K562 (cell line): ENCODE measurements around the gene KIF26B. TPM values are rescaled to one million over a fixed set of nuclear protein-coding genes. Genes with fewer than 3 reads are reported as not detected.

Experiments used
- BCL6 ChIP-seq: fragments of 250-450 bp; sonication (Bioruptor Pico); IDR thresholded peaks from 2 replicates; pipeline ENCODE4 v1.4.0; 2020
- E2F6 ChIP-seq, 2 experiments: IDR thresholded peaks; 2 replicates each; pipeline ENCODE4 v1.6.1; 2011; ENCODE audit warnings: borderline replicate concordance in 1 of 2, control low read depth in 1 of 2, low read depth in 1 of 2, low read length in 1 of 2, mild to moderate bottlenecking in 1 of 2, mixed read lengths in 1 of 2, moderate library complexity in 1 of 2; ENCODE audit not compliant: insufficient read depth in 1 of 2, insufficient read length in 1 of 2, poor library complexity in 1 of 2, severe bottlenecking in 1 of 2; ENCODE audit errors: extremely low read depth in 1 of 2
- HINFP ChIP-seq: fragments of 450-650 bp; conservative IDR thresholded peaks from 2 replicates; pipeline ENCODE4 v1.6.1; 2016; ENCODE audit warnings: missing genetic modification characterization, low read depth, mild to moderate bottlenecking, control low read depth, missing compliant biosample characterization
- HNRNPUL1 ChIP-seq: fragments of 200-400 bp; formaldehyde crosslinking; IDR thresholded peaks from 2 replicates; pipeline ENCODE4 v1.6.1; 2017; ENCODE audit warnings: low read length
- NFIC ChIP-seq: fragments of 450-650 bp; IDR thresholded peaks from 2 replicates; pipeline ENCODE4 v1.6.1; 2017; ENCODE audit warnings: mild to moderate bottlenecking, inconsistent platforms
- NRF1 ChIP-seq, 2 experiments: fragments of 450-650 bp; IDR thresholded peaks in 1 of 2; conservative IDR thresholded peaks in 1 of 2; 2 replicates each; pipeline ENCODE4 v1.6.1; 2014; ENCODE audit warnings: mild to moderate bottlenecking in 2 of 2
- RERE ChIP-seq: sonication (generic); formaldehyde crosslinking; IDR thresholded peaks from 2 replicates; pipeline ENCODE4 v1.8.0; 2023; ENCODE audit warnings: missing genetic modification reagents, mild to moderate bottlenecking, borderline replicate concordance
- SNRNP70 ChIP-seq: fragments of 200-400 bp; formaldehyde crosslinking; optimal IDR thresholded peaks from 2 replicates; pipeline ENCODE3; 2017; ENCODE audit warnings: low read depth, low read length
- ZC3H11A ChIP-seq: IDR thresholded peaks from 2 replicates; pipeline ENCODE4 v1.6.1; 2012; ENCODE audit warnings: low read depth, low read length, improper control_type of control experiment
- ZNF445 ChIP-seq: fragments of 250-450 bp; sonication (Bioruptor Pico); IDR thresholded peaks from 2 replicates; pipeline ENCODE4 v1.4.0; 2020; ENCODE audit warnings: low read depth, mild to moderate bottlenecking, moderate library complexity
- ZNF609 ChIP-seq: sonication (generic); formaldehyde crosslinking; IDR thresholded peaks from 2 replicates; pipeline ENCODE4 v1.8.1; 2023; ENCODE audit warnings: missing genetic modification reagents, mild to moderate bottlenecking, borderline replicate concordance
- polyA plus RNA-seq, 8 experiments: library from polyadenylated mRNA; depleted of rRNA in 4 of 8; stranded (reverse) in 5 of 8; unstranded in 3 of 8; fragments of >200 nt; fragmentation: Nextera tagmentation in 2 of 8; fragmentation: Illumina TruSeq in 1 of 8; extraction: Ambion mirVana in 2 of 8; extraction: Trizol in 1 of 8; gene quantifications; 2 replicates each; pipeline versions ENCODE4 v1.2.1 to v1.2.3, GENCODE V29; 2011 to 2014; ENCODE audit warnings: inconsistent platforms in 1 of 8, missing spikeins in 1 of 8
- total RNA-seq, 7 experiments: library from RNA; depleted of rRNA in 6 of 7; stranded (reverse); fragments of >200 nt in 6 of 7; fragmentation: Illumina TruSeq in 2 of 7; extraction: Trizol in 2 of 7; gene quantifications; 2 replicates each; pipeline versions ENCODE4 v1.2.1 to v1.2.3, GENCODE V29; 2011 to 2021; ENCODE audit warnings: low replicate concordance in 1 of 7

The KIF26B gene
- total and polyA plus RNA-seq, 9 of the 15 experiments (the other 6 are each of a cell fraction or from before 2014, with no cell fraction given): 0.02 to 0.08 (median 0.03) TPM; not detected in 6

- TF ChIP-seq E2F6 (IDR thresholded peaks at IDR 0.05; ENCODE audit: borderline replicate concordance in 1 of 2, extremely low read depth in 1 of 2, insufficient read depth in 1 of 2, insufficient read length in 1 of 2, low read depth in 1 of 2, low read length in 1 of 2, poor library complexity in 1 of 2, severe bottlenecking in 1 of 2) (peak; percentile 51 to 84), NFIC (peak; percentile 6; the same call in 1 of the 2 replicates), BCL6 (CRISPR knock-in tag) (no peak), ZNF445 (CRISPR knock-in tag) (no peak), RERE (CRISPR knock-in tag) (peak; percentile 70; the same call in 1 of the 2 replicates), NRF1 (conservative IDR thresholded peaks at IDR 0.05 in 1 of 2, IDR thresholded peaks at IDR 0.05 in 1 of 2) (peak; percentile 33 to 45; a peak in 3 of 4 replicates), ZC3H11A (no peak), SNRNP70 (no peak), HINFP (tag) (0 out of 2 replicates have a peak, but pooled peaks have one; percentile 10), HNRNPUL1 (no peak), ZNF609 (CRISPR knock-in tag) (no peak)
Measured at GRCh38 chr1:245345191-245345884, 190.6 kb downstream of the KIF26B start (continued).
